HepG2 (cell line): ENCODE measurements around the gene SRPRA. TPM values are rescaled to one million over a fixed set of nuclear protein-coding genes. Genes with fewer than 3 reads are reported as not detected.

ENCODE experiments used
- ATAC-seq: fragments of 200-7000 bp; cut with Tn5 transposase; 3 replicates; pipeline ENCODE4 v1.9.1; 2020; ENCODE audit warnings: mild to moderate bottlenecking, moderate library complexity
- BruUV-seq: library from RNA; stranded (reverse); fragments of 400-500 nt; replicated peaks from 2 replicates; lab custom pipeline; 2021; lab: Mats Ljungman, UMichigan
- CTCF ChIA-PET: fragments of 300-600 bp; formaldehyde crosslinking; extraction: SDS; loops from one replicate; lab custom pipeline; 2021; ENCODE audit warnings: low total read pairs, inconsistent platforms, low intra/inter-chr PET ratio; lab: Yijun Ruan, JAX
- POLR2A ChIA-PET: fragments of 350-600 bp; sonication (Branson Sonifier 250); formaldehyde crosslinking; loops from one replicate; lab custom pipeline; 2020; ENCODE audit warnings: antibody characterized with exemption, inconsistent platforms; lab: Yijun Ruan, JAX
- DNase-seq: peaks from one replicate; pipeline ENCODE4 v3.0.0-alpha.2; 2015; ENCODE audit warnings: low spot score
- FAIRE-seq: peaks from 3 replicates; lab custom pipeline; 2011; peaks lifted over from hg19 to GRCh38; lab: Jason Lieb, UNC
- H2AFZ ChIP-seq: one replicate; pipeline ENCODE4 v1.6.1; 2011; ENCODE audit warnings: low read length, inconsistent platforms
- H3K27ac ChIP-seq: fragments of 300-600 bp; 3 replicates; pipeline ENCODE4 v1.8.0; 2011; ENCODE audit warnings: mixed run types, mild to moderate bottlenecking, mixed read lengths, low read length, inconsistent platforms; ENCODE audit not compliant: insufficient read depth; ENCODE audit errors: extremely low read length
- H3K27me3 ChIP-seq, 2 experiments: fragments of 200-600 bp in 1 of 2; 2 replicates in 1 of 2; 3 replicates in 1 of 2; pipeline versions ENCODE4 v1.6.0 to v1.8.0; 2011; ENCODE audit warnings: low read length in 2 of 2, mild to moderate bottlenecking in 2 of 2, moderate library complexity in 2 of 2, inconsistent platforms in 1 of 2; ENCODE audit not compliant: insufficient read depth in 2 of 2, control insufficient read depth in 1 of 2
- H3K36me3 ChIP-seq, 2 experiments: fragments of 200-600 bp in 1 of 2; replicated peaks in 1 of 2; 2 replicates in 1 of 2; 3 replicates in 1 of 2; pipeline versions ENCODE4 v1.5.1 to v1.8.0; 2011; ENCODE audit warnings: low read length in 2 of 2, inconsistent platforms in 1 of 2; ENCODE audit not compliant: insufficient read depth in 2 of 2, control insufficient read depth in 1 of 2
- H3K4me1 ChIP-seq: 2 replicates; pipeline ENCODE4 v1.5.1; 2012; ENCODE audit warnings: low read length, inconsistent platforms; ENCODE audit not compliant: insufficient read depth
- H3K4me2 ChIP-seq: 2 replicates; pipeline ENCODE4 v1.6.0; 2011; ENCODE audit warnings: low read depth, low read length, inconsistent platforms
- H3K4me3 ChIP-seq, 3 experiments: fragments of 200-600 bp in 1 of 3; sonication (generic), shearing (Covaris generic) in 1 of 3; replicated peaks in 1 of 3; 2 replicates each; pipeline ENCODE4 v1.5.1; 2011 to 2016; ENCODE audit warnings: low read length in 3 of 3, inconsistent platforms in 2 of 3, low read depth in 2 of 3, mild to moderate bottlenecking in 2 of 3, control low read depth in 1 of 3, mixed read lengths in 1 of 3; ENCODE audit not compliant: insufficient read depth in 1 of 3
- H3K79me2 ChIP-seq: one replicate; pipeline ENCODE4 v1.6.1; 2011; ENCODE audit warnings: low read length, inconsistent platforms; ENCODE audit not compliant: insufficient read depth
- H3K9ac ChIP-seq: 2 replicates; pipeline ENCODE4 v1.6.0; 2011; ENCODE audit warnings: mild to moderate bottlenecking, low read depth, low read length, inconsistent platforms; ENCODE audit not compliant: insufficient read depth
- H3K9me3 ChIP-seq: 2 replicates; pipeline ENCODE4 v1.5.1; 2012; ENCODE audit warnings: mild to moderate bottlenecking, low read length
- H4K20me1 ChIP-seq: 2 replicates; pipeline ENCODE4 v1.6.0; 2011; ENCODE audit warnings: inconsistent platforms, mild to moderate bottlenecking, low read length, moderate library complexity; ENCODE audit not compliant: insufficient read depth
- CHD2 ChIP-seq: IDR thresholded peaks from 2 replicates; pipeline ENCODE4 v1.6.1; 2011; ENCODE audit warnings: low read depth, low read length, improper control_type of control experiment
- KAT8 ChIP-seq: IDR thresholded peaks from 2 replicates; pipeline ENCODE4 v1.6.1; 2016; ENCODE audit warnings: missing genetic modification reagents, missing compliant biosample characterization
- KDM5B ChIP-seq: sonication (generic); formaldehyde crosslinking; IDR thresholded peaks from 2 replicates; pipeline ENCODE4 v1.4.0; 2020; ENCODE audit warnings: missing genetic modification reagents, mild to moderate bottlenecking, borderline replicate concordance
- SIX1 ChIP-seq: sonication (generic); formaldehyde crosslinking; IDR thresholded peaks from 2 replicates; pipeline ENCODE4 v1.4.0; 2020; ENCODE audit warnings: missing genetic modification reagents, borderline replicate concordance
- ZBTB21 ChIP-seq: sonication (generic); formaldehyde crosslinking; IDR thresholded peaks from 2 replicates; pipeline ENCODE4 v1.4.0; 2020; ENCODE audit warnings: missing genetic modification reagents
- ZFP36L1 ChIP-seq: sonication (generic); formaldehyde crosslinking; IDR thresholded peaks from 2 replicates; pipeline ENCODE4 v1.8.0; 2022; ENCODE audit warnings: mild to moderate bottlenecking, missing genetic modification reagents, moderate library complexity
- ZNF333 ChIP-seq: sonication (generic); formaldehyde crosslinking; IDR thresholded peaks from 2 replicates; pipeline ENCODE4 v1.4.0; 2020; ENCODE audit warnings: mild to moderate bottlenecking, missing genetic modification reagents, borderline replicate concordance
- ZNF570 ChIP-seq: sonication (generic); formaldehyde crosslinking; IDR thresholded peaks from 2 replicates; pipeline ENCODE4 v1.4.0; 2020; ENCODE audit warnings: mild to moderate bottlenecking, missing genetic modification reagents, borderline replicate concordance
- ZNF660 ChIP-seq: sonication (generic); formaldehyde crosslinking; IDR thresholded peaks from 2 replicates; pipeline ENCODE4 v1.5.1; 2020; ENCODE audit warnings: mild to moderate bottlenecking, low read depth, missing genetic modification reagents, borderline replicate concordance
- ZNF737 ChIP-seq: sonication (generic); formaldehyde crosslinking; IDR thresholded peaks from 2 replicates; pipeline ENCODE4 v1.5.0; 2020; ENCODE audit warnings: missing genetic modification reagents, mild to moderate bottlenecking, borderline replicate concordance
- WGBS: methylation state at CpG from one replicate; pipeline ENCODE4 v1.1.6; 2017; ENCODE audit warnings: low lambda C conversion rate; 5-methylcytosine and 5-hydroxymethylcytosine counted together
- in situ Hi-C: cut with HindIII; loops from 2 replicates; pipeline ENCODE4 v1.10.0; 2017; ENCODE audit warnings: low pct_unique_long_range_greater_than_20kb; ENCODE audit not compliant: extremely low pct_ligation_motif_present
- intact Hi-C: fragments of 100-400 bp; cut with micrococcal nuclease; formaldehyde crosslinking; loops from one replicate; pipeline ENCODE4 v1.10.0; 2022; ENCODE audit not compliant: unreplicated experiment
- polyA plus RNA-seq, 8 experiments: library from polyadenylated mRNA; depleted of rRNA in 3 of 8; stranded (reverse) in 7 of 8; unstranded in 1 of 8; fragments of >200 nt; fragmentation: Illumina TruSeq in 4 of 8; extraction: Trizol in 4 of 8; gene quantifications; 2 replicates each; pipeline versions ENCODE4 v1.2.1 to v1.2.3, GENCODE V29; 2011 to 2016; ENCODE audit warnings: low read depth in 4 of 8, missing spikeins in 1 of 8, mixed read lengths in 1 of 8; ENCODE audit not compliant: insufficient read depth in 1 of 8
- total RNA-seq, 5 experiments: library from RNA; depleted of rRNA; stranded (reverse); fragments of >200 nt; fragmentation: Illumina TruSeq; extraction: Trizol; gene quantifications; 2 replicates each; pipeline ENCODE4 v1.2.3, GENCODE V29; 2016; ENCODE audit warnings: low read depth in 1 of 5
- TF ChIP-seq, protein P1 (sequence below): sonication (generic); formaldehyde crosslinking; IDR thresholded peaks from 2 replicates; pipeline ENCODE4 v1.5.0; 2020; ENCODE audit warnings: missing genetic modification reagents

Gene SRPRA
- total and polyA plus RNA-seq, 2 of the 13 experiments (the other 11 are each of a cell fraction or from before 2014, with no cell fraction given): 27.7 to 64.6 TPM

DNA sequence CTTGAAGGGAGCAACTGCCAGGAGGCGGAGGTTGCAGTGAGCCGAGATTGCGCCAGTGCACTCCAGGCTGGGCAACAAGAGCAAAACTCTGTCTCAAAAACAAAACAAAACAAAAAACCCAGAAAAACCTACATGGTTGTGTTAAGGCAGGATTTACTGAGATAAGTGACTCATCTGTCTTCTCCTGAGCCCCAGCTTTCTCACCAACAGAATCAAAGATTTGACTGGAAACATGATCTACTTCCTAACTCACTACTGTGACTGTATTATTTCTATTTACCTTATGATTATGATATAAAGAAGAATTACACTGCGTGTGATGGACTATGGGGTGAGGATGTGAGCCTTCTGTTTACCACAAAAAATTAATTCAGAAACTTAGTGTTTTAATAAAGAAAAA is 35.3 kb downstream of the SRPRA start:
- FAIRE-seq (no peak), DNase-seq (no peak), ATAC-seq (no peak)
- CTCF ChIA-PET: no interaction called here
- no peaks in the 10 kb centered on the region for H4K20me1 ChIP-seq
- no peak overlapping the region for H3K4me2 ChIP-seq
- no peak overlapping the region for H3K27ac ChIP-seq
- POLR2A ChIA-PET: no interaction called here
- H3K36me3 ChIP-seq: peaks cover 0 to 20% of the 10 kb centered on the region in 2 experiments; a peak in 4 of 5 replicates
- H3K9me3 ChIP-seq: no peaks in the 10 kb centered on the region
- H3K79me2 ChIP-seq: no peaks in the 10 kb centered on the region
- TF ChIP-seq ZBTB21 (CRISPR knock-in tag) (no peak), KDM5B (no peak), CHD2 (no peak), ZNF570 (CRISPR knock-in tag) (no peak), KAT8 (CRISPR knock-in tag) (no peak), SIX1 (no peak), ZNF737 (CRISPR knock-in tag) (no peak), ZNF660 (CRISPR knock-in tag) (no peak), ZFP36L1 (no peak), ZNF333 (no peak)
- TF ChIP-seq, protein P1, sequence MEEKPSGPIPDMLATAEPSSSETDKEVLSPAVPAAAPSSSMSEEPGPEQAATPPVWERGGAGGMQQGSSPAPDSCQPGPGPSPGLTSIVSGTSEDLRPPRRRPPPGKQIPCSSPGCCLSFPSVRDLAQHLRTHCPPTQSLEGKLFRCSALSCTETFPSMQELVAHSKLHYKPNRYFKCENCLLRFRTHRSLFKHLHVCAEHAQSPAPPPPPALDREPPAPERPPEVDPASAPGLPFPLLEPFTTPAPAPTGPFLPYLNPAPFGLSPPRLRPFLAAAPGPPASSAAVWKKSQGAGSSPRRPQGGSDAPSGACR (CRISPR knock-in tag): no peak
- H3K9ac ChIP-seq: no peak overlapping the region
- H3K27me3 ChIP-seq: no peaks in the 10 kb centered on the region
- no peak overlapping the region for H2AFZ ChIP-seq
- no peaks in the 10 kb centered on the region for H3K4me1 ChIP-seq
- H3K4me3 ChIP-seq: no peak overlapping the region
- no TSS peak for BruUV-seq
- in situ Hi-C loops (no loop called here), intact Hi-C loops (no loop called here)
- 100% methylated on average over 4 of the region's 4 CpGs for WGBS
